GM12878 (cell line): ENCODE data around the gene OTUD4. TPM values are rescaled to one million over a fixed set of nuclear protein-coding genes. Genes with fewer than 3 reads are reported as not detected.

Experiments
- ATAC-seq: fragments of 200-7000 bp; cut with Tn5 transposase; 3 replicates; pipeline ENCODE4 v1.9.1; 2020; ENCODE audit warnings: mild to moderate bottlenecking, moderate library complexity
- BruUV-seq: library from RNA; stranded (reverse); fragments of 400-500 nt; replicated peaks from 2 replicates; lab custom pipeline; 2021; lab: Mats Ljungman, UMichigan
- CTCF ChIA-PET: fragments of 300-600 bp; sonication (Branson Sonifier 250); formaldehyde crosslinking; extraction: SDS; loops from one replicate; lab custom pipeline; 2021; ENCODE audit warnings: inconsistent platforms; lab: Yijun Ruan, JAX
- POLR2A ChIA-PET: fragments of 350-600 bp; formaldehyde crosslinking; extraction: SDS; loops from one replicate; lab custom pipeline; 2021; ENCODE audit warnings: inconsistent platforms; lab: Charles Lee
- RAD21 ChIA-PET: fragments of 300-600 bp; sonication (Branson Sonifier 250); formaldehyde crosslinking; loops from one replicate; lab custom pipeline; 2023; ENCODE audit warnings: antibody characterized with exemption; ENCODE audit not compliant: unreplicated experiment; lab: Charles Lee
- SMC1A ChIA-PET: fragments of 300-600 bp; sonication (Branson Sonifier 250); formaldehyde crosslinking; loops from one replicate; lab custom pipeline; 2023; ENCODE audit not compliant: unreplicated experiment, uncharacterized antibody; lab: Charles Lee
- DNase-seq: peaks from one replicate; pipeline ENCODE4 v3.0.0-alpha.2; 2011; ENCODE audit warnings: low read depth, low spot score
- FAIRE-seq: peaks from 3 replicates; lab custom pipeline; 2011; peaks lifted over from hg19 to GRCh38; lab: Jason Lieb, UNC
- H2AFZ ChIP-seq: 2 replicates; pipeline ENCODE4 v1.6.0; 2011; ENCODE audit warnings: low read depth, low read length, control low read depth; ENCODE audit not compliant: control insufficient read depth
- H3K27ac ChIP-seq: 2 replicates; pipeline ENCODE4 v1.5.1; 2011; ENCODE audit warnings: control low read depth; ENCODE audit not compliant: control insufficient read depth, insufficient read depth
- H3K27me3 ChIP-seq, 2 experiments: replicated peaks in 1 of 2; 2 replicates each; pipeline versions ENCODE4 v1.6.0 to v1.6.1; 2011; ENCODE audit warnings: low read length in 1 of 2; ENCODE audit not compliant: control insufficient read depth in 2 of 2, insufficient read depth in 2 of 2
- H3K36me3 ChIP-seq, 2 experiments: 2 replicates each; pipeline ENCODE4 v1.5.1; 2011; ENCODE audit warnings: low read length in 1 of 2; ENCODE audit not compliant: control insufficient read depth in 2 of 2, insufficient read depth in 2 of 2
- H3K4me1 ChIP-seq: 2 replicates; pipeline ENCODE4 v1.6.1; 2011; ENCODE audit warnings: mild to moderate bottlenecking, low read length, moderate library complexity, mixed read lengths; ENCODE audit not compliant: control insufficient read depth, insufficient read depth
- H3K4me2 ChIP-seq: 2 replicates; pipeline ENCODE4 v1.6.0; 2011; ENCODE audit warnings: control low read depth; ENCODE audit not compliant: control insufficient read depth, insufficient read depth
- H3K4me3 ChIP-seq: fragments of 200-600 bp; sonication (generic); 2 replicates; pipeline ENCODE4 v1.5.1; 2016
- H3K79me2 ChIP-seq: 2 replicates; pipeline ENCODE4 v1.6.0; 2011; ENCODE audit warnings: low read length; ENCODE audit not compliant: control insufficient read depth, insufficient read depth
- H3K9ac ChIP-seq: 2 replicates; pipeline ENCODE4 v1.8.0; 2011; ENCODE audit warnings: low read length, control low read depth, mixed read lengths; ENCODE audit not compliant: control insufficient read depth, insufficient read depth
- H3K9me3 ChIP-seq: replicated peaks from 3 replicates; pipeline ENCODE4 v1.5.1; 2011; ENCODE audit warnings: mild to moderate bottlenecking, low read length; ENCODE audit not compliant: control insufficient read depth, insufficient read depth
- H4K20me1 ChIP-seq: 2 replicates; pipeline ENCODE4 v1.6.0; 2011; ENCODE audit not compliant: control insufficient read depth, insufficient read depth
- NR2F1 ChIP-seq: fragments of 450-650 bp; conservative IDR thresholded peaks from 2 replicates; pipeline ENCODE4 v1.6.1; 2017; ENCODE audit warnings: mild to moderate bottlenecking
- RUNX3 ChIP-seq: IDR thresholded peaks from 2 replicates; pipeline ENCODE4 v1.6.1; 2012; ENCODE audit warnings: low read length, inconsistent platforms
- ZNF207 ChIP-seq: fragments of 450-650 bp; IDR thresholded peaks from 2 replicates; pipeline ENCODE4 v1.6.1; 2014; ENCODE audit warnings: antibody characterized with exemption, mild to moderate bottlenecking, borderline replicate concordance
- ZZZ3 ChIP-seq: IDR thresholded peaks from 2 replicates; pipeline ENCODE4 v1.6.1; 2011; ENCODE audit warnings: low read depth; ENCODE audit not compliant: control insufficient read depth, insufficient read length
- WGBS: methylation state at CpG from one replicate; pipeline ENCODE4 v1.1.6; 2016; ENCODE audit warnings: low lambda C conversion rate; ENCODE audit not compliant: insufficient replicate concordance, insufficient coverage; ENCODE audit errors: missing lambda C conversion rate; 5-methylcytosine and 5-hydroxymethylcytosine counted together
- in situ Hi-C: fragments of 300-500 bp; cut with MboI; formaldehyde crosslinking; loops from 9 replicates; pipeline ENCODE4 v1.14.3; 2018; ENCODE audit warnings: mixed read lengths
- intact Hi-C: fragments of 100-400 bp; cut with micrococcal nuclease; formaldehyde crosslinking; loops from one replicate; pipeline ENCODE4 v1.14.2; 2022; ENCODE audit not compliant: unreplicated experiment
- polyA plus RNA-seq, 11 experiments: library from polyadenylated mRNA; depleted of rRNA in 4 of 11; unstranded in 6 of 11; stranded (reverse) in 5 of 11; fragments of >200 nt; fragmentation: Nextera tagmentation in 4 of 11; fragmentation: Illumina TruSeq in 1 of 11; extraction: Ambion mirVana in 4 of 11; extraction: Trizol in 1 of 11; gene quantifications; 1 replicate in 1 of 11; 2 replicates in 10 of 11; pipeline versions ENCODE4 v1.2.1 to v1.2.3, GENCODE V29; 2011 to 2016; ENCODE audit warnings: inconsistent platforms in 2 of 11, missing spikeins in 2 of 11, low read depth in 1 of 11
- total RNA-seq, 4 experiments: library from RNA; depleted of rRNA in 3 of 4; stranded (reverse); fragments of >200 nt in 3 of 4; fragmentation: Illumina TruSeq in 1 of 4; extraction: Trizol in 1 of 4; gene quantifications; 2 replicates each; pipeline versions ENCODE4 v1.2.1 to v1.2.3, GENCODE V29; 2013 to 2021
- TF ChIP-seq, protein P1 (sequence below): fragments of 450-650 bp; conservative IDR thresholded peaks from 2 replicates; pipeline ENCODE4 v1.6.1; 2017; ENCODE audit warnings: mild to moderate bottlenecking, moderate library complexity

OTUD4 gene
- total and polyA plus RNA-seq, 10 of the 15 experiments (the other 5 are each of a cell fraction or from before 2014, with no cell fraction given), result 2.2 to 26.3 (median 14.2) TPM

DNA sequence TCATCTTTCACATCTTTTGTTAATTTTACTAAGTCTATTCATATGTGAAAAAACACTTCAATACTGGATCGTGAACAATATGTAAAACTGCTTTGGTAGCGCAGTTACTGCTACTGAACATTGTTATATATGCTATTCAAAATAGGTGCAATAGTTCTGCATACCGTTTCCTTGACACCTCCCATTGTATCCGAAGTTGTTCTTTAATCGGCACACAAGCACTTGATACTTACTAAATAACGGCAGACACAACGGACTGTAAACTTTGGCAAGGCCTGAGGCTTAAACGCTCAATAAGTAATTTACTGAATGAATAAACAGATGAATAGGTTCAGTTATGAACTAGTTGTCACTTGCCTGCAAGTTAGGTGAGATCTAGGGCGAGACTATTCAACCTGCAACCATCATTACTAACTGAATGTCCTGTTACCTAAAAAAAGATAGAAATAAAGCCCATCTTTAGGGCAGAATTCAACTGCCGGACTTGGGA is 83.0 kb downstream of the OTUD4 start:
- Histone ChIP-seq H3K9ac (peak overlapping the region; percentile 92), H4K20me1 (no peaks in the 10 kb centered on the region), H3K4me2 (peak overlapping the region; percentile 80), H3K27me3 (no peaks in the 10 kb centered on the region), H3K27ac (peak overlapping the region; percentile 86), H3K36me3 (peaks cover 0 to 8% of the 10 kb centered on the region in 2 experiments; a peak in 1 of 4 replicates), H3K4me3 (peak overlapping the region; percentile 94), H3K9me3 (peaks cover 3% of the 10 kb centered on the region; the same call in 2 of the 3 replicates), H3K79me2 (peaks cover 91% of the 10 kb centered on the region), H2AFZ (peak overlapping the region; percentile 83), H3K4me1 (peaks cover 10% of the 10 kb centered on the region)
- TF ChIP-seq RUNX3, result no peak
- no peak for TF ChIP-seq ZZZ3
- TF ChIP-seq ZNF207, result no peak
- TF ChIP-seq NR2F1, result no peak
- TF ChIP-seq, protein P1, sequence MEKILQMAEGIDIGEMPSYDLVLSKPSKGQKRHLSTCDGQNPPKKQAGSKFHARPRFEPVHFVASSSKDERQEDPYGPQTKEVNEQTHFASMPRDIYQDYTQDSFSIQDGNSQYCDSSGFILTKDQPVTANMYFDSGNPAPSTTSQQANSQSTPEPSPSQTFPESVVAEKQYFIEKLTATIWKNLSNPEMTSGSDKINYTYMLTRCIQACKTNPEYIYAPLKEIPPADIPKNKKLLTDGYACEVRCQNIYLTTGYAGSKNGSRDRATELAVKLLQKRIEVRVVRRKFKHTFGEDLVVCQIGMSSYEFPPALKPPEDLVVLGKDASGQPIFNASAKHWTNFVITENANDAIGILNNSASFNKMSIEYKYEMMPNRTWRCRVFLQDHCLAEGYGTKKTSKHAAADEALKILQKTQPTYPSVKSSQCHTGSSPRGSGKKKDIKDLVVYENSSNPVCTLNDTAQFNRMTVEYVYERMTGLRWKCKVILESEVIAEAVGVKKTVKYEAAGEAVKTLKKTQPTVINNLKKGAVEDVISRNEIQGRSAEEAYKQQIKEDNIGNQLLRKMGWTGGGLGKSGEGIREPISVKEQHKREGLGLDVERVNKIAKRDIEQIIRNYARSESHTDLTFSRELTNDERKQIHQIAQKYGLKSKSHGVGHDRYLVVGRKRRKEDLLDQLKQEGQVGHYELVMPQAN, result no peak
- DNase-seq (no peak), FAIRE-seq (no peak), ATAC-seq (no peak; the same call in 2 of the 3 replicates)
- intact Hi-C loops, result loop anchor here (5.0 kb wide), 1 partner anchor 520 kb away; the partner anchor contains the start of gene MMAA
- SMC1A ChIA-PET, result interaction anchor here (0.5 to 4.9 kb wide), 9 partner anchors 10 to 447 kb away, joined by 3 to 34 read pairs (median 3); no protein-coding TSS in a partner anchor
- 3% methylated on average over 10 of the region's 10 CpGs for WGBS
- POLR2A ChIA-PET, result interaction anchor here (0.7 to 2.7 kb wide), 3 partner anchors 11 to 1720 kb away, joined by 3 to 25 read pairs (median 3); no protein-coding TSS in a partner anchor
- RAD21 ChIA-PET, result interaction anchor here (0.9 to 4.4 kb wide), 5 partner anchors 12 to 127 kb away, joined by 3 to 30 read pairs (median 3); no protein-coding TSS in a partner anchor
- CTCF ChIA-PET, result interaction anchor here (0.7 to 6.6 kb wide), 9 partner anchors 12 to 1175 kb away, joined by 3 to 30 read pairs (median 6); no protein-coding TSS in a partner anchor
- BruUV-seq, result TSS peak; percentile 80
- in situ Hi-C loops, result no loop called here
